Natural killer cell (primary cell): ENCODE results near the gene FAHD1. TPM values are rescaled to one million over a fixed set of nuclear protein-coding genes. Genes with fewer than 3 reads are reported as not detected.

Experiments
- ATAC-seq, 3 donors: fragments of 150-1000 bp in 2 of 3; fragments of 200-7000 bp in 1 of 3; cut with Tn5 transposase; 1 replicate in 1 of 3; 2 replicates in 2 of 3; pipeline ENCODE4 v1.10.0; 2021; ENCODE audit warnings: mild to moderate bottlenecking in 2 of 3, moderate library complexity in 2 of 3
- DNase-seq, 2 donors: peaks; one replicate each; pipeline versions ENCODE4 v3.0.0 to v3.0.0-alpha.2; 2013 to 2021; ENCODE audit warnings: mixed read lengths in 1 of 2
- H3K27ac ChIP-seq: one replicate; pipeline ENCODE4 v1.5.1; 2013; ENCODE audit warnings: mild to moderate bottlenecking, low read length
- H3K27me3 ChIP-seq: one replicate; pipeline ENCODE4 v1.6.1; 2013; ENCODE audit warnings: low read length; ENCODE audit not compliant: control insufficient read depth, insufficient read depth
- H3K36me3 ChIP-seq: one replicate; pipeline ENCODE4 v1.6.1; 2013; ENCODE audit warnings: low read length; ENCODE audit not compliant: control insufficient read depth, insufficient read depth
- H3K4me1 ChIP-seq: one replicate; pipeline ENCODE4 v1.6.1; 2013; ENCODE audit warnings: low read length; ENCODE audit not compliant: control insufficient read depth, insufficient read depth
- H3K4me3 ChIP-seq: one replicate; pipeline ENCODE4 v1.5.1; 2013; ENCODE audit warnings: low read length
- H3K9me3 ChIP-seq: one replicate; pipeline ENCODE4 v1.6.1; 2013; ENCODE audit warnings: low read length; ENCODE audit not compliant: control insufficient read depth, insufficient read depth
- H3K27ac Mint-ChIP-seq, 2 donors: one replicate each; pipeline ENCODE4 v1.8.0; 2022; ENCODE audit warnings: mild to moderate bottlenecking in 2 of 2, mixed read lengths in 2 of 2, moderate library complexity in 1 of 2
- H3K27me3 Mint-ChIP-seq, 2 donors: one replicate each; pipeline ENCODE4 v1.8.0; 2022; ENCODE audit warnings: low read depth in 2 of 2, mixed read lengths in 2 of 2
- H3K36me3 Mint-ChIP-seq: one replicate; pipeline ENCODE4 v1.8.0; 2022; ENCODE audit warnings: mixed read lengths
- H3K4me1 Mint-ChIP-seq, 2 donors: one replicate each; pipeline ENCODE4 v1.8.0; 2022; ENCODE audit warnings: mixed read lengths in 2 of 2
- H3K4me3 Mint-ChIP-seq: one replicate; pipeline ENCODE4 v1.8.0; 2022; ENCODE audit warnings: mild to moderate bottlenecking, moderate library complexity, mixed read lengths
- H3K9me3 Mint-ChIP-seq, 2 donors: one replicate each; pipeline ENCODE4 v1.8.0; 2022; ENCODE audit warnings: mixed read lengths in 2 of 2
- CTCF ChIP-seq: fragments of 200-600 bp; IDR thresholded peaks from one replicate; pipeline ENCODE4 v1.8.0; 2022; ENCODE audit warnings: antibody characterized with exemption
- WGBS: methylation state at CpG from one replicate; pipeline ENCODE4 v1.1.7; 2013; ENCODE audit warnings: missing lambda C conversion rate; ENCODE audit not compliant: insufficient coverage; 5-methylcytosine and 5-hydroxymethylcytosine counted together
- intact Hi-C: fragments of 100-400 bp; cut with micrococcal nuclease; formaldehyde crosslinking; loops from one replicate; pipeline ENCODE4 v1.14.2; 2022
- total RNA-seq, 4 donors: library from RNA; stranded (reverse); fragments of 120-200 nt in 1 of 4; gene quantifications; one replicate each; pipeline versions ENCODE4 v1.2.3 to v1.2.4, GENCODE V29; 2013 to 2022

The FAHD1 gene
- total RNA-seq, 3 donors from 2014 or later (not counting 1 experiment from before 2014, with no cell fraction given), result 5.3 to 10.6 (median 7.4) TPM

GRCh38 chr16:1834096-1834495 is 7.1 kb downstream of the FAHD1 start:
- WGBS, result 98% methylated on average over 4 of the region's 5 CpGs
- intact Hi-C loops, result no loop called here
- Histone ChIP-seq H3K9me3 (no peaks in the 10 kb centered on the region), H3K4me1 (no peaks in the 10 kb centered on the region), H3K27ac (no peak overlapping the region), H3K4me3 (no peak overlapping the region), H3K27me3 (no peaks in the 10 kb centered on the region), H3K36me3 (peaks cover 2% of the 10 kb centered on the region)
- ATAC-seq, result no peak
- no peaks in the 10 kb centered on the region for H3K4me1 Mint-ChIP-seq
- no peak overlapping the region for H3K4me3 Mint-ChIP-seq
- H3K9me3 Mint-ChIP-seq, result no peaks in the 10 kb centered on the region
- TF ChIP-seq CTCF, result no peak
- H3K27ac Mint-ChIP-seq, result no peak overlapping the region
- H3K36me3 Mint-ChIP-seq, result no peaks in the 10 kb centered on the region
- no peaks in the 10 kb centered on the region for H3K27me3 Mint-ChIP-seq
- no peak for DNase-seq

- no peaks in the 10 kb centered on the region for H3K9me3 ChIP-seq
- Mint-ChIP-seq H3K36me3 (no peaks in the 10 kb centered on the region), H3K27ac (no peak overlapping the region), H3K4me1 (no peaks in the 10 kb centered on the region), H3K4me3 (no peak overlapping the region), H3K9me3 (no peaks in the 10 kb centered on the region), H3K27me3 (no peaks in the 10 kb centered on the region)
- WGBS, result 81% methylated on average over 9 of the region's 9 CpGs
- no peak for ATAC-seq
- H3K4me3 ChIP-seq, result no peak overlapping the region
- H3K36me3 ChIP-seq, result no peaks in the 10 kb centered on the region
- no peak overlapping the region for H3K27ac ChIP-seq
- no peaks in the 10 kb centered on the region for H3K27me3 ChIP-seq
- intact Hi-C loops, result no loop called here
- H3K4me1 ChIP-seq, result no peaks in the 10 kb centered on the region
- no peak for TF ChIP-seq CTCF
- no peak for DNase-seq
These were observed 12.5 kb downstream of the FAHD1 start for GRCh38 chr16:1839554-1839953.

- Mint-ChIP-seq H3K9me3 (no peaks in the 10 kb centered on the region), H3K27ac (no peak overlapping the region), H3K4me3 (no peak overlapping the region), H3K36me3 (no peaks in the 10 kb centered on the region), H3K27me3 (peaks cover 10 to 15% of the 10 kb centered on the region in 2 donors), H3K4me1 (no peaks in the 10 kb centered on the region)
- no peak for TF ChIP-seq CTCF
- intact Hi-C loops, result no loop called here
- Histone ChIP-seq H3K27ac (no peak overlapping the region), H3K27me3 (peaks cover 3% of the 10 kb centered on the region), H3K4me1 (no peaks in the 10 kb centered on the region), H3K4me3 (no peak overlapping the region), H3K9me3 (no peaks in the 10 kb centered on the region), H3K36me3 (no peaks in the 10 kb centered on the region)
- WGBS, result 65% methylated on average over 4 of the region's 4 CpGs
- DNase-seq (no peak), ATAC-seq (no peak)
These were observed 19.0 kb downstream of the FAHD1 start for GRCh38 chr16:1845985-1846384.

- H3K36me3 ChIP-seq, result no peaks in the 10 kb centered on the region
- no peak for DNase-seq
- no CpG with 5 or more reads among the region's 1 CpG for WGBS
- no peaks in the 10 kb centered on the region for H3K9me3 ChIP-seq
- no peak overlapping the region for H3K4me3 ChIP-seq
- no peak overlapping the region for H3K4me3 Mint-ChIP-seq
- no peak for TF ChIP-seq CTCF
- intact Hi-C loops, result no loop called here
- H3K4me1 Mint-ChIP-seq, result no peaks in the 10 kb centered on the region
- ATAC-seq, result no peak
- H3K36me3 Mint-ChIP-seq, result no peaks in the 10 kb centered on the region
- H3K27me3 ChIP-seq, result peaks cover 3% of the 10 kb centered on the region
- peaks cover 15% of the 10 kb centered on the region in 2 donors for H3K27me3 Mint-ChIP-seq
- H3K4me1 ChIP-seq, result no peaks in the 10 kb centered on the region
- H3K9me3 Mint-ChIP-seq, result no peaks in the 10 kb centered on the region
- no peak overlapping the region for H3K27ac Mint-ChIP-seq
- no peak overlapping the region for H3K27ac ChIP-seq
These were observed 19.4 kb downstream of the FAHD1 start for GRCh38 chr16:1846416-1846815.
